Prostate gland (tissue), 2 donors: ENCODE measurements around the gene GDF7. TPM values are rescaled to one million over a fixed set of nuclear protein-coding genes. Genes with fewer than 3 reads are reported as not detected.

Source experiments
- DNase-seq: peaks from one replicate; pipeline ENCODE4 v3.0.0-alpha.2; 2019; ENCODE audit warnings: low spot score
- H3K27ac ChIP-seq, 2 donors: fragments of 200-600 bp; sonication (generic); 2 replicates each; pipeline ENCODE4 v1.5.1; 2017 to 2019
- H3K27me3 ChIP-seq: fragments of 200-600 bp; sonication (generic); replicated peaks from 2 replicates; pipeline ENCODE4 v1.5.1; 2019; ENCODE audit not compliant: insufficient read depth
- H3K36me3 ChIP-seq, 2 donors: fragments of 200-600 bp; sonication (generic); 1 replicate in 1 of 2; 2 replicates in 1 of 2; pipeline versions ENCODE4 v1.5.1 to v1.8.1; 2017 to 2019
- H3K4me1 ChIP-seq: fragments of 200-600 bp; sonication (generic); replicated peaks from 2 replicates; pipeline ENCODE4 v1.5.1; 2019
- H3K4me3 ChIP-seq, 2 donors: fragments of 200-600 bp; sonication (generic); 2 replicates each; pipeline ENCODE4 v1.5.1; 2017 to 2019
- H3K9me3 ChIP-seq: fragments of 200-600 bp; sonication (generic); 2 replicates; pipeline ENCODE4 v1.5.1; 2017
- POLR2A ChIP-seq: fragments of 450-650 bp; IDR thresholded peaks from one replicate; pipeline ENCODE4 v1.6.1; 2016; ENCODE audit warnings: antibody characterized with exemption, mild to moderate bottlenecking
- POLR2AphosphoS5 ChIP-seq: sonication (generic); formaldehyde crosslinking; IDR thresholded peaks from one replicate; pipeline ENCODE4 v1.6.1; 2017; ENCODE audit warnings: antibody characterized with exemption
- WGBS: methylation state at CpG from one replicate; pipeline ENCODE4 v1.1.5; 2018; 5-methylcytosine and 5-hydroxymethylcytosine counted together
- intact Hi-C: fragments of 100-400 bp; cut with DNase I; formaldehyde crosslinking; loops from one replicate; pipeline ENCODE4 v1.14.2; 2022
- total RNA-seq, 2 donors: library from RNA; depleted of rRNA; stranded (reverse); fragments of >200 nt; gene quantifications; one replicate each; pipeline ENCODE4 v1.1.0, GENCODE V29; 2016
- TF ChIP-seq, protein P1 (sequence below), 4 experiments: fragments of 200-600 bp in 2 of 4; fragments of 450-650 bp in 2 of 4; sonication (generic) in 2 of 4; IDR thresholded peaks; 1 replicate in 3 of 4; 2 replicates in 1 of 4; pipeline ENCODE4 v1.5.1; 2016 to 2019; ENCODE audit warnings: antibody characterized with exemption in 4 of 4, mild to moderate bottlenecking in 2 of 4, moderate library complexity in 2 of 4

Gene GDF7
- total RNA-seq, 2 donors from 2014 or later, result 3.3 to 7.0 TPM

DNA sequence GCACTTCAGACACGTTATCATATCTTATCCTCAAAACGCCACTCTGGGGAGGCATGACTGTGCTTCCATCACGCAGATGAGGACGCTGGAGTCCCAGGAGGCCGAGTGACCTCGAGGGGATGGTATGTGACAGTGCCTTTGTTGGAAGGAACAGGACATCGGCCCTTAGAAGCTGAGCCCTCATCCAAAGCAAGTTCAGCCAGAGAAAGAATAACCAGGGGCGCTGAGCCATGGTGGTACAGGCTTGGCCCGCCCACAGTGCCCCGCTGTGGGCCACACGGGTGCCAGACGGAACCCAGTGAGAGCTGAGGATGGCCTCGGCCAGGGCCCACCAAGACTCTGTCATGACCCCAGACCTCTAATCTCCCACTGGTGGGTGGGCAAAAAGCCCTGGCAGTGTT is 47.3 kb upstream of the GDF7 start:
- peaks cover 5 to 6% of the 10 kb centered on the region in 2 donors for H3K36me3 ChIP-seq
- TF ChIP-seq POLR2A, result no peak
- intact Hi-C loops, result no loop called here
- 90% methylated on average over 13 of the region's 13 CpGs for WGBS
- H3K4me1 ChIP-seq, result peaks cover 23% of the 10 kb centered on the region
- H3K27me3 ChIP-seq, result no peaks in the 10 kb centered on the region
- peak overlapping the region; percentile 86 for H3K27ac ChIP-seq
- H3K4me3 ChIP-seq, result no peak overlapping the region
- DNase-seq, result no peak
- H3K9me3 ChIP-seq, result no peaks in the 10 kb centered on the region

DNA sequence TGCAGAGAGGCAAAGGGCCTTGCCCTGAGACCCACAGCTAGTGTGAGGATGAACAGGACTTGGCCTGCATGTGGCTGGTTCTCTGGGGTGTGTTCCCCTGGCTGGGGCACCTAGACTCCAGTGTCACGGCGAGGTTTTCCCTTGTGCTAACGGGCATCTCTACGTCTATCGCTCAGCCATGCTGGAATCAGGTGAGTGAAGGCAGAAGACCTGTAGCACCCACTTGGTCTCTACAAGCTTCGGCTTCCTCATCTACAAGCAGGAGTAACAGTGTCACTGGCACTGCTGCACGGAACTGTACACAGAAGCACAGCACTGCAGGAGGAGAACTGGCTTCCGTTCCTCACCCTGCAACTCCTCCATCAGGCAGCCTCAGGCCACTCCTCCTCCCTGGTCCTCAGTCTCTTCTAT is 46.7 kb upstream of the GDF7 start:
- TF ChIP-seq POLR2A (no peak), POLR2AphosphoS5 (peak; percentile 21)
- no peak overlapping the region for H3K4me3 ChIP-seq
- H3K4me1 ChIP-seq, result peaks cover 20% of the 10 kb centered on the region
- peak overlapping the region in 1 of 2 donors; percentile 86 for H3K27ac ChIP-seq
- WGBS, result 85% methylated on average over 8 of the region's 8 CpGs
- no peaks in the 10 kb centered on the region for H3K9me3 ChIP-seq
- no peak for DNase-seq
- peaks cover 5 to 6% of the 10 kb centered on the region in 2 donors for H3K36me3 ChIP-seq
- no peaks in the 10 kb centered on the region for H3K27me3 ChIP-seq
- intact Hi-C loops, result no loop called here

DNA sequence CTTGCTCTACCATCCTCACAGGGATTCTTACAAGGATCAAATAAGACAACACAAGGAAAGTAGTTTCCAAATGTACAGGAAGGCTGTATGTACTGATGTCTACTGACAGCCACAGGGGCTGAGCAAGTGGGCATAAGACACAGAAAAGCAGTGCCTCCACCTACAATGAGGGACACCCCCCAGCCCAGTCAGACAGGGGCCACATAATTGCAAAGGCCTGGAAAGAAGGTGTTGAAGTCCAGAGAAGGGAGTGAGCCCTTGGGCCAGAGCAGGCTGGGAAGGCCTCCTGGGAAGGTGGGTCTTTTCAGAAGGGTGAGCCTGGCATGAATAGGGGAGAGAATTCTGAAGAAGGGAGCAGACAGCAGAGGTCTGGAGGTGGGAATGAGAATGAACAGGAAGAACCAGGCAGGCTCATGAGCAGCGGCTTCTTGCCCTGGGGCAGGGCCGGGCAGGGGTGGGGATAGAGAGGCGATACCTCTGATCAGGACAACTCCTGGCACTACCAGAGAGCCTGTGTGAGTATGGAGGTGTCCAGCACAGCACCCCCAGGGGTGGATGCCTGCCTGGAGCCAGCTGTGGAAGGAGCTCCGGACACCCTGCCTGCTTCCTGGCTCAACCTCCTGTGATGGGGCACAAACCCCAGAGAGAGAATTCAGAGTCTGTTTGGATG is 46.1 kb upstream of the GDF7 start:
- H3K36me3 ChIP-seq, result peaks cover 5 to 6% of the 10 kb centered on the region in 2 donors
- WGBS, result 64% methylated on average over 4 of the region's 4 CpGs
- DNase-seq, result no peak
- H3K4me3 ChIP-seq, result no peak overlapping the region
- peaks cover 20% of the 10 kb centered on the region for H3K4me1 ChIP-seq
- peak overlapping the region; percentile 32 to 86 for H3K27ac ChIP-seq
- intact Hi-C loops, result no loop called here
- no peak for TF ChIP-seq POLR2A
- TF ChIP-seq, protein P1, sequence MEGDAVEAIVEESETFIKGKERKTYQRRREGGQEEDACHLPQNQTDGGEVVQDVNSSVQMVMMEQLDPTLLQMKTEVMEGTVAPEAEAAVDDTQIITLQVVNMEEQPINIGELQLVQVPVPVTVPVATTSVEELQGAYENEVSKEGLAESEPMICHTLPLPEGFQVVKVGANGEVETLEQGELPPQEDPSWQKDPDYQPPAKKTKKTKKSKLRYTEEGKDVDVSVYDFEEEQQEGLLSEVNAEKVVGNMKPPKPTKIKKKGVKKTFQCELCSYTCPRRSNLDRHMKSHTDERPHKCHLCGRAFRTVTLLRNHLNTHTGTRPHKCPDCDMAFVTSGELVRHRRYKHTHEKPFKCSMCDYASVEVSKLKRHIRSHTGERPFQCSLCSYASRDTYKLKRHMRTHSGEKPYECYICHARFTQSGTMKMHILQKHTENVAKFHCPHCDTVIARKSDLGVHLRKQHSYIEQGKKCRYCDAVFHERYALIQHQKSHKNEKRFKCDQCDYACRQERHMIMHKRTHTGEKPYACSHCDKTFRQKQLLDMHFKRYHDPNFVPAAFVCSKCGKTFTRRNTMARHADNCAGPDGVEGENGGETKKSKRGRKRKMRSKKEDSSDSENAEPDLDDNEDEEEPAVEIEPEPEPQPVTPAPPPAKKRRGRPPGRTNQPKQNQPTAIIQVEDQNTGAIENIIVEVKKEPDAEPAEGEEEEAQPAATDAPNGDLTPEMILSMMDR (IDR thresholded peaks at IDR 0.05), result no peak
- no peak for TF ChIP-seq POLR2AphosphoS5
- H3K27me3 ChIP-seq, result no peaks in the 10 kb centered on the region
- no peaks in the 10 kb centered on the region for H3K9me3 ChIP-seq

GRCh38 chr2:20621366-20622295 is 45.3 kb upstream of the GDF7 start:
- Histone ChIP-seq H3K9me3 (no peaks in the 10 kb centered on the region), H3K36me3 (peaks cover 5 to 6% of the 10 kb centered on the region in 2 donors), H3K27ac (peak overlapping the region; percentile 32 to 86), H3K27me3 (no peaks in the 10 kb centered on the region), H3K4me1 (peaks cover 24% of the 10 kb centered on the region), H3K4me3 (no peak overlapping the region)
- 78% methylated on average over 11 of the region's 12 CpGs for WGBS
- TF ChIP-seq POLR2A (no peak), POLR2AphosphoS5 (no peak)
- TF ChIP-seq, protein P1 (IDR thresholded peaks at IDR 0.05), result no peak
- intact Hi-C loops, result no loop called here
- no peak for DNase-seq

GRCh38 chr2:20622296-20622686 is 44.7 kb upstream of the GDF7 start:
- intact Hi-C loops, result no loop called here
- WGBS, result 93% methylated on average over 11 of the region's 11 CpGs
- no peaks in the 10 kb centered on the region for H3K27me3 ChIP-seq
- TF ChIP-seq POLR2A (no peak), POLR2AphosphoS5 (no peak)
- TF ChIP-seq, protein P1 (IDR thresholded peaks at IDR 0.05), result no peak
- H3K27ac ChIP-seq, result peak overlapping the region in 1 of 2 donors; percentile 93
- H3K36me3 ChIP-seq, result peaks cover 5 to 6% of the 10 kb centered on the region in 2 donors
- DNase-seq, result no peak
- H3K9me3 ChIP-seq, result no peaks in the 10 kb centered on the region
- peaks cover 28% of the 10 kb centered on the region for H3K4me1 ChIP-seq
- no peak overlapping the region for H3K4me3 ChIP-seq
